ENCODE measurements around the gene PTPN1. TPM values are rescaled to one million over a fixed set of nuclear protein-coding genes. Genes with fewer than 3 reads are reported as not detected.
"Not testable (repeated sequence)": the region's sequence is repeated elsewhere in the genome, so short reads cannot be mapped to it uniquely, and the experiment has no call there.

Gene PTPN1
- total RNA-seq, 1 donor from 2014 or later, result 8.4 TPM

GRCh38 chr20:50496773-50497385, 13.3 kb upstream of the PTPN1 start:
- Histone ChIP-seq H3K27me3 (ENCODE audit: control insufficient read depth in 3 of 3, insufficient read depth in 3 of 3, low read length in 3 of 3) (peaks cover 0 to 4% (median 0%) of the 10 kb centered on the region in 3 donors), H3K9me3 (ENCODE audit: control insufficient read depth in 3 of 3, low read length in 3 of 3) (no peaks in the 10 kb centered on the region), H3K4me1 (ENCODE audit: control insufficient read depth in 3 of 3, insufficient read depth in 3 of 3, low read length in 3 of 3) (no peaks in the 10 kb centered on the region), H3K27ac (ENCODE audit: low read depth, low read length) (no peak overlapping the region), H3K36me3 (ENCODE audit: control insufficient read depth in 3 of 3, insufficient read depth in 3 of 3, low read length in 3 of 3) (no peaks in the 10 kb centered on the region), H3K9ac (ENCODE audit: low read depth in 1 of 3, low read length in 3 of 3) (no peak overlapping the region), H3K4me3 (ENCODE audit: low read length in 3 of 3) (no peak overlapping the region)

- H3K4me1 ChIP-seq (ENCODE audit: control insufficient read depth in 3 of 3, insufficient read depth in 3 of 3, low read length in 3 of 3), result peaks cover 0 to 1% (median 0%) of the 10 kb centered on the region in 3 donors
- no peaks in the 10 kb centered on the region for H3K9me3 ChIP-seq (ENCODE audit: control insufficient read depth in 3 of 3, low read length in 3 of 3)
- no peak overlapping the region for H3K9ac ChIP-seq (ENCODE audit: low read depth in 1 of 3, low read length in 3 of 3)
- no peak overlapping the region for H3K4me3 ChIP-seq (ENCODE audit: low read length in 3 of 3)
- no peaks in the 10 kb centered on the region for H3K36me3 ChIP-seq (ENCODE audit: control insufficient read depth in 3 of 3, insufficient read depth in 3 of 3, low read length in 3 of 3)
- peaks cover 0 to 4% (median 0%) of the 10 kb centered on the region in 3 donors for H3K27me3 ChIP-seq (ENCODE audit: control insufficient read depth in 3 of 3, insufficient read depth in 3 of 3, low read length in 3 of 3)
- no peak overlapping the region for H3K27ac ChIP-seq (ENCODE audit: low read depth, low read length)
These were observed 12.0 kb upstream of the PTPN1 start for GRCh38 chr20:50498071-50498776.

- H3K36me3 ChIP-seq (ENCODE audit: control insufficient read depth in 3 of 3, insufficient read depth in 3 of 3, low read length in 3 of 3), result no peaks in the 10 kb centered on the region
- H3K4me3 ChIP-seq (ENCODE audit: low read length in 3 of 3), result no peak overlapping the region
- H3K9me3 ChIP-seq (ENCODE audit: control insufficient read depth in 3 of 3, low read length in 3 of 3), result no peaks in the 10 kb centered on the region
- H3K9ac ChIP-seq (ENCODE audit: low read depth in 1 of 3, low read length in 3 of 3), result no peak overlapping the region
- H3K27me3 ChIP-seq (ENCODE audit: control insufficient read depth in 3 of 3, insufficient read depth in 3 of 3, low read length in 3 of 3), result no peaks in the 10 kb centered on the region
- no peak overlapping the region for H3K27ac ChIP-seq (ENCODE audit: low read depth, low read length)
- H3K4me1 ChIP-seq (ENCODE audit: control insufficient read depth in 3 of 3, insufficient read depth in 3 of 3, low read length in 3 of 3), result peaks cover 0 to 7% (median 5%) of the 10 kb centered on the region in 3 donors
These were observed 10.2 kb upstream of the PTPN1 start for GRCh38 chr20:50499938-50500337.

GRCh38 chr20:50501972-50502745, 8.0 kb upstream of the PTPN1 start:
- peak overlapping the region; percentile 31 for H3K27ac ChIP-seq (ENCODE audit: low read depth, low read length)
- H3K27me3 ChIP-seq (ENCODE audit: control insufficient read depth in 3 of 3, insufficient read depth in 3 of 3, low read length in 3 of 3), result no peaks in the 10 kb centered on the region
- no peak overlapping the region for H3K4me3 ChIP-seq (ENCODE audit: low read length in 3 of 3)
- no peak overlapping the region for H3K9ac ChIP-seq (ENCODE audit: low read depth in 1 of 3, low read length in 3 of 3)
- no peaks in the 10 kb centered on the region for H3K36me3 ChIP-seq (ENCODE audit: control insufficient read depth in 3 of 3, insufficient read depth in 3 of 3, low read length in 3 of 3)
- H3K4me1 ChIP-seq (ENCODE audit: control insufficient read depth in 3 of 3, insufficient read depth in 3 of 3, low read length in 3 of 3), result peaks cover 0 to 7% (median 7%) of the 10 kb centered on the region in 3 donors
- H3K9me3 ChIP-seq (ENCODE audit: control insufficient read depth in 3 of 3, low read length in 3 of 3), result no peaks in the 10 kb centered on the region

GRCh38 chr20:50504231-50504823, 5.9 kb upstream of the PTPN1 start:
- Histone ChIP-seq H3K27me3 (ENCODE audit: control insufficient read depth in 3 of 3, insufficient read depth in 3 of 3, low read length in 3 of 3) (no peaks in the 10 kb centered on the region), H3K27ac (ENCODE audit: low read depth, low read length) (peak overlapping the region; percentile 31), H3K36me3 (ENCODE audit: control insufficient read depth in 3 of 3, insufficient read depth in 3 of 3, low read length in 3 of 3) (no peaks in the 10 kb centered on the region), H3K4me3 (ENCODE audit: low read length in 3 of 3) (no peak overlapping the region), H3K9me3 (ENCODE audit: control insufficient read depth in 3 of 3, low read length in 3 of 3) (no peaks in the 10 kb centered on the region), H3K9ac (ENCODE audit: low read depth in 1 of 3, low read length in 3 of 3) (no peak overlapping the region), H3K4me1 (ENCODE audit: control insufficient read depth in 3 of 3, insufficient read depth in 3 of 3, low read length in 3 of 3) (peaks cover 0 to 7% (median 7%) of the 10 kb centered on the region in 3 donors)

GRCh38 chr20:50506270-50506579, 4.0 kb upstream of the PTPN1 start:
- Histone ChIP-seq H3K27ac (ENCODE audit: low read depth, low read length) (no peak overlapping the region), H3K9me3 (ENCODE audit: control insufficient read depth in 3 of 3, low read length in 3 of 3) (no peaks in the 10 kb centered on the region), H3K9ac (ENCODE audit: low read depth in 1 of 3, low read length in 3 of 3) (no peak overlapping the region), H3K36me3 (ENCODE audit: control insufficient read depth in 3 of 3, insufficient read depth in 3 of 3, low read length in 3 of 3) (no peaks in the 10 kb centered on the region), H3K4me3 (ENCODE audit: low read length in 3 of 3) (no peak overlapping the region), H3K4me1 (ENCODE audit: control insufficient read depth in 3 of 3, insufficient read depth in 3 of 3, low read length in 3 of 3) (peaks cover 7 to 18% (median 18%) of the 10 kb centered on the region in 3 donors), H3K27me3 (ENCODE audit: control insufficient read depth in 3 of 3, insufficient read depth in 3 of 3, low read length in 3 of 3) (no peaks in the 10 kb centered on the region)

GRCh38 chr20:50507745-50508144, 2.4 kb upstream of the PTPN1 start:
- not testable (repeated sequence) for H3K27ac ChIP-seq (ENCODE audit: low read depth, low read length); H3K9ac ChIP-seq (ENCODE audit: low read depth in 1 of 3, low read length in 3 of 3); H3K27me3 ChIP-seq (ENCODE audit: control insufficient read depth in 3 of 3, insufficient read depth in 3 of 3, low read length in 3 of 3); H3K4me3 ChIP-seq (ENCODE audit: low read length in 3 of 3); H3K36me3 ChIP-seq (ENCODE audit: control insufficient read depth in 3 of 3, insufficient read depth in 3 of 3, low read length in 3 of 3); H3K9me3 ChIP-seq (ENCODE audit: control insufficient read depth in 3 of 3, low read length in 3 of 3)
- H3K4me1 ChIP-seq (ENCODE audit: control insufficient read depth in 3 of 3, insufficient read depth in 3 of 3, low read length in 3 of 3), result peaks cover 20 to 33% (median 28%) of the 10 kb centered on the region in 3 donors

- Histone ChIP-seq H3K4me3 (ENCODE audit: low read length in 3 of 3) (no peak overlapping the region), H3K9me3 (ENCODE audit: control insufficient read depth in 3 of 3, low read length in 3 of 3) (no peaks in the 10 kb centered on the region), H3K27ac (ENCODE audit: low read depth, low read length) (peak overlapping the region; percentile 12), H3K27me3 (ENCODE audit: control insufficient read depth in 3 of 3, insufficient read depth in 3 of 3, low read length in 3 of 3) (no peaks in the 10 kb centered on the region), H3K4me1 (ENCODE audit: control insufficient read depth in 3 of 3, insufficient read depth in 3 of 3, low read length in 3 of 3) (peaks cover 25 to 37% (median 31%) of the 10 kb centered on the region in 3 donors), H3K36me3 (ENCODE audit: control insufficient read depth in 3 of 3, insufficient read depth in 3 of 3, low read length in 3 of 3) (no peaks in the 10 kb centered on the region), H3K9ac (ENCODE audit: low read depth in 1 of 3, low read length in 3 of 3) (no peak overlapping the region)
These were observed 1.9 kb upstream of the PTPN1 start for GRCh38 chr20:50508171-50508755.

- peak overlapping the region; percentile 92 to 98 (median 97) for H3K4me3 ChIP-seq (ENCODE audit: low read length in 3 of 3)
- H3K4me1 ChIP-seq (ENCODE audit: control insufficient read depth in 3 of 3, insufficient read depth in 3 of 3, low read length in 3 of 3), result peaks cover 42 to 50% (median 45%) of the 10 kb centered on the region in 3 donors
- no peaks in the 10 kb centered on the region for H3K36me3 ChIP-seq (ENCODE audit: control insufficient read depth in 3 of 3, insufficient read depth in 3 of 3, low read length in 3 of 3)
- no peaks in the 10 kb centered on the region for H3K9me3 ChIP-seq (ENCODE audit: control insufficient read depth in 3 of 3, low read length in 3 of 3)
- no peaks in the 10 kb centered on the region for H3K27me3 ChIP-seq (ENCODE audit: control insufficient read depth in 3 of 3, insufficient read depth in 3 of 3, low read length in 3 of 3)
- peak overlapping the region; percentile 92 for H3K27ac ChIP-seq (ENCODE audit: low read depth, low read length)
- H3K9ac ChIP-seq (ENCODE audit: low read depth in 1 of 3, low read length in 3 of 3), result peak overlapping the region; percentile 97 to 99 (median 99)
These were observed 741 bp downstream of the PTPN1 start for GRCh38 chr20:50510706-50511542.

Measured in skeletal muscle tissue (tissue), 4 donors.